PC-3 (cell line): ENCODE measurements around the gene WDFY4. TPM values are rescaled to one million over a fixed set of nuclear protein-coding genes. Genes with fewer than 3 reads are reported as not detected.

ENCODE experiments used
- ATAC-seq: fragments of 200-7000 bp; cut with Tn5 transposase; 2 replicates; pipeline ENCODE4 v1.9.1; 2020; ENCODE audit warnings: mild to moderate bottlenecking, moderate library complexity
- BruUV-seq: library from RNA; stranded (reverse); fragments of 400-500 nt; replicated peaks from 2 replicates; lab custom pipeline; 2021; lab: Mats Ljungman, UMichigan
- CTCF ChIA-PET: fragments of 300-600 bp; sonication (Branson Sonifier 250); formaldehyde crosslinking; loops from one replicate; lab custom pipeline; 2022; ENCODE audit warnings: antibody characterized with exemption; lab: Charles Lee
- POLR2A ChIA-PET: fragments of 300-600 bp; sonication (Branson Sonifier 250); formaldehyde crosslinking; loops from one replicate; lab custom pipeline; 2022; ENCODE audit warnings: antibody characterized with exemption; ENCODE audit not compliant: unreplicated experiment; lab: Charles Lee
- DNase-seq: peaks from one replicate; pipeline ENCODE4 v3.0.0-alpha.2; 2015
- H2AFZ ChIP-seq: fragments of 300-600 bp; sonication (generic); 2 replicates; pipeline ENCODE4 v1.6.0; 2016; ENCODE audit warnings: antibody characterized with exemption, low read length
- H3F3A ChIP-seq: fragments of 300-600 bp; sonication (generic); one replicate; pipeline ENCODE4 v1.6.0; 2017; ENCODE audit warnings: antibody characterized with exemption, low read length, control low read depth, mild to moderate bottlenecking; ENCODE audit not compliant: unreplicated experiment
- H3K27ac ChIP-seq: fragments of 300-600 bp; sonication (generic); 2 replicates; pipeline ENCODE4 v1.5.1; 2016; ENCODE audit warnings: mild to moderate bottlenecking, low read length
- H3K27me3 ChIP-seq: fragments of 300-600 bp; sonication (generic); 2 replicates; pipeline ENCODE4 v1.6.1; 2016; ENCODE audit warnings: low read length, mixed read lengths
- H3K36me3 ChIP-seq: fragments of 300-600 bp; sonication (generic); 2 replicates; pipeline ENCODE4 v1.6.1; 2016; ENCODE audit warnings: low read depth, mixed run types, low read length, mixed read lengths
- H3K4me1 ChIP-seq: fragments of 300-600 bp; sonication (generic); 2 replicates; pipeline ENCODE4 v1.5.1; 2016; ENCODE audit warnings: low read length; ENCODE audit not compliant: insufficient read depth
- H3K4me2 ChIP-seq: fragments of 300-600 bp; sonication (generic); 2 replicates; pipeline ENCODE4 v1.6.0; 2016; ENCODE audit warnings: low read length
- H3K4me3 ChIP-seq: fragments of 300-600 bp; sonication (generic); 2 replicates; pipeline ENCODE4 v1.5.1; 2016; ENCODE audit warnings: mild to moderate bottlenecking, low read length, mixed read lengths
- H3K79me2 ChIP-seq: fragments of 300-600 bp; sonication (generic); 2 replicates; pipeline ENCODE4 v1.6.1; 2017; ENCODE audit warnings: low read length, mixed read lengths
- H3K9ac ChIP-seq: fragments of 300-600 bp; sonication (generic); 2 replicates; pipeline ENCODE4 v1.6.0; 2016; ENCODE audit warnings: mild to moderate bottlenecking, low read length
- H3K9me2 ChIP-seq: fragments of 300-600 bp; sonication (generic); replicated peaks from 2 replicates; pipeline ENCODE4 v1.6.1; 2016; ENCODE audit warnings: mixed run types, low read length, mixed read lengths
- H3K9me3 ChIP-seq: fragments of 300-600 bp; sonication (generic); 2 replicates; pipeline ENCODE4 v1.6.1; 2016; ENCODE audit warnings: low read length, mixed read lengths
- H4K20me1 ChIP-seq: fragments of 300-600 bp; sonication (generic); 2 replicates; pipeline ENCODE4 v1.6.1; 2016; ENCODE audit warnings: low read length, mixed read lengths
- CTCF ChIP-seq: fragments of 300-600 bp; sonication (generic); conservative IDR thresholded peaks from 2 replicates; pipeline ENCODE4 v1.5.1; 2017; ENCODE audit warnings: antibody characterized with exemption, low read depth, mild to moderate bottlenecking, low read length
- EZH2 ChIP-seq: fragments of 300-600 bp; sonication (generic); IDR thresholded peaks from one replicate; pipeline ENCODE4 v1.6.1; 2017; ENCODE audit warnings: antibody characterized with exemption, mild to moderate bottlenecking, low read length; ENCODE audit not compliant: unreplicated experiment
- EZH2phosphoT487 ChIP-seq: fragments of 300-600 bp; sonication (generic); IDR thresholded peaks from 2 replicates; pipeline ENCODE4 v1.6.1; 2018; ENCODE audit warnings: mild to moderate bottlenecking, antibody characterized with exemption, low read length, borderline replicate concordance
- intact Hi-C: fragments of 100-400 bp; cut with micrococcal nuclease; formaldehyde crosslinking; loops from 2 replicates; pipeline ENCODE4 v1.9.0; 2023
- total RNA-seq: library from RNA; depleted of rRNA; stranded (reverse); fragments of >200 nt; gene quantifications from 2 replicates; pipeline ENCODE4 v1.2.3, GENCODE V29; 2014

WDFY4 gene
- total RNA-seq, 1 experiment from 2014 or later: not detected

- intact Hi-C loops: no loop called here
- no peaks in the 10 kb centered on the region for H3K36me3 ChIP-seq
- H4K20me1 ChIP-seq: no peaks in the 10 kb centered on the region
- no peaks in the 10 kb centered on the region for H3K9me2 ChIP-seq
- no peak overlapping the region for H3K27ac ChIP-seq
- H3K9me3 ChIP-seq: no peaks in the 10 kb centered on the region
- H3K9ac ChIP-seq: no peak overlapping the region
- H3F3A ChIP-seq: no peaks in the 10 kb centered on the region
- no TSS peak for BruUV-seq
- TF ChIP-seq CTCF (no peak), EZH2phosphoT487 (no peak), EZH2 (no peak)
- H3K4me2 ChIP-seq: no peak overlapping the region
- DNase-seq: no peak
- peaks cover 76% of the 10 kb centered on the region for H3K27me3 ChIP-seq
- no peak overlapping the region for H2AFZ ChIP-seq
- ChIA-PET CTCF (no interaction called here), POLR2A (no interaction called here)
- no peak overlapping the region for H3K4me3 ChIP-seq
- ATAC-seq: no peak
- no peaks in the 10 kb centered on the region for H3K79me2 ChIP-seq
- no peaks in the 10 kb centered on the region for H3K4me1 ChIP-seq
Observed at GRCh38 chr10:48729941-48730457, 45.3 kb downstream of the WDFY4 start.

- H3K9ac ChIP-seq: no peak overlapping the region
- no peak overlapping the region for H2AFZ ChIP-seq
- H3F3A ChIP-seq: no peaks in the 10 kb centered on the region
- H3K79me2 ChIP-seq: no peaks in the 10 kb centered on the region
- no peak for DNase-seq
- no peaks in the 10 kb centered on the region for H3K4me1 ChIP-seq
- no peaks in the 10 kb centered on the region for H4K20me1 ChIP-seq
- no peaks in the 10 kb centered on the region for H3K36me3 ChIP-seq
- CTCF ChIA-PET: no interaction called here
- no peaks in the 10 kb centered on the region for H3K9me3 ChIP-seq
- TF ChIP-seq EZH2phosphoT487 (no peak), CTCF (no peak), EZH2 (no peak)
- BruUV-seq: no TSS peak
- intact Hi-C loops: no loop called here
- H3K9me2 ChIP-seq: no peaks in the 10 kb centered on the region
- H3K4me2 ChIP-seq: no peak overlapping the region
- no peak overlapping the region for H3K4me3 ChIP-seq
- H3K27ac ChIP-seq: no peak overlapping the region
- peaks cover 84% of the 10 kb centered on the region for H3K27me3 ChIP-seq
- no peak for ATAC-seq
- POLR2A ChIA-PET: no interaction called here
Observed at GRCh38 chr10:48731141-48731540, 46.5 kb downstream of the WDFY4 start.

GRCh38 chr10:48731654-48732053, 47.0 kb downstream of the WDFY4 start:
- Histone ChIP-seq H2AFZ (no peak overlapping the region), H3K4me1 (no peaks in the 10 kb centered on the region), H3F3A (no peaks in the 10 kb centered on the region), H3K27me3 (peaks cover 84% of the 10 kb centered on the region), H4K20me1 (no peaks in the 10 kb centered on the region), H3K27ac (no peak overlapping the region), H3K9ac (no peak overlapping the region), H3K9me2 (no peaks in the 10 kb centered on the region), H3K4me3 (no peak overlapping the region), H3K9me3 (no peaks in the 10 kb centered on the region), H3K36me3 (no peaks in the 10 kb centered on the region), H3K79me2 (no peaks in the 10 kb centered on the region), H3K4me2 (no peak overlapping the region)
- DNase-seq (no peak), ATAC-seq (no peak)
- no peak for TF ChIP-seq EZH2phosphoT487
- TF ChIP-seq EZH2: no peak
- TF ChIP-seq CTCF: no peak
- ChIA-PET POLR2A (no interaction called here), CTCF (no interaction called here)
- BruUV-seq: no TSS peak
- intact Hi-C loops: no loop called here
